GM23338 (cell line): Measurements from ENCODE around the gene OR6V1. TPM values are rescaled to one million over a fixed set of nuclear protein-coding genes. Genes with fewer than 3 reads are reported as not detected.

ENCODE experiments used
- ATAC-seq: fragments of 200-7000 bp; cut with Tn5 transposase; 3 replicates; pipeline ENCODE4 v1.9.1; 2020
- DNase-seq: peaks from one replicate; pipeline ENCODE4 v3.0.0-alpha.2; 2015; ENCODE audit warnings: low spot score
- H2AFZ ChIP-seq: fragments of 200-600 bp; sonication (generic); 2 replicates; pipeline ENCODE4 v1.8.0; 2016; ENCODE audit warnings: antibody characterized with exemption, mild to moderate bottlenecking, moderate library complexity
- H3F3A ChIP-seq: fragments of 200-600 bp; sonication (generic); replicated peaks from 2 replicates; pipeline ENCODE4 v1.8.0; 2017; ENCODE audit warnings: antibody characterized with exemption, mixed run types, low read depth
- H3K27ac ChIP-seq: fragments of 200-600 bp; sonication (generic); 2 replicates; pipeline ENCODE4 v1.6.1; 2016; ENCODE audit warnings: low read depth
- H3K27me3 ChIP-seq: fragments of 200-600 bp; sonication (generic); 2 replicates; pipeline ENCODE4 v1.8.0; 2016; ENCODE audit warnings: mild to moderate bottlenecking, mixed run types, moderate library complexity; ENCODE audit not compliant: insufficient read depth
- H3K36me3 ChIP-seq: fragments of 200-600 bp; sonication (generic); 2 replicates; pipeline ENCODE4 v1.8.0; 2016; ENCODE audit warnings: mild to moderate bottlenecking; ENCODE audit not compliant: insufficient read depth
- H3K4me1 ChIP-seq: fragments of 200-600 bp; sonication (generic); 2 replicates; pipeline ENCODE4 v1.8.0; 2016; ENCODE audit warnings: mild to moderate bottlenecking, moderate library complexity; ENCODE audit not compliant: insufficient read depth
- H3K4me2 ChIP-seq: fragments of 200-600 bp; sonication (generic); 2 replicates; pipeline ENCODE4 v1.7.1; 2017; ENCODE audit warnings: mixed run types
- H3K4me3 ChIP-seq: fragments of 200-600 bp; sonication (generic); 2 replicates; pipeline ENCODE4 v1.6.1; 2016; ENCODE audit warnings: mixed run types
- H3K79me2 ChIP-seq: fragments of 200-600 bp; sonication (generic); replicated peaks from 2 replicates; pipeline ENCODE4 v1.8.0; 2017; ENCODE audit warnings: mild to moderate bottlenecking; ENCODE audit not compliant: insufficient read depth
- H3K9me2 ChIP-seq: fragments of 200-600 bp; sonication (generic); 2 replicates; pipeline ENCODE4 v1.8.0; 2017; ENCODE audit not compliant: insufficient read depth
- H4K20me1 ChIP-seq: fragments of 200-600 bp; sonication (generic); replicated peaks from 2 replicates; pipeline ENCODE4 v1.8.0; 2017; ENCODE audit warnings: mild to moderate bottlenecking; ENCODE audit not compliant: insufficient read depth
- H3K27ac Mint-ChIP-seq: 2 replicates; pipeline ENCODE4 v1.8.0; 2020; ENCODE audit warnings: inconsistent platforms, mild to moderate bottlenecking, moderate library complexity, mixed read lengths
- H3K27me3 Mint-ChIP-seq: 3 replicates; pipeline ENCODE4 v1.8.0; 2022; ENCODE audit warnings: low read depth, mild to moderate bottlenecking, moderate library complexity, mixed read lengths, inconsistent platforms; ENCODE audit not compliant: insufficient read depth, poor library complexity
- H3K36me3 Mint-ChIP-seq: 3 replicates; pipeline ENCODE4 v1.8.0; 2021; ENCODE audit warnings: low read depth, mild to moderate bottlenecking, inconsistent platforms, moderate library complexity, mixed read lengths
- H3K4me1 Mint-ChIP-seq: 3 replicates; pipeline ENCODE4 v1.8.0; 2020; ENCODE audit warnings: mild to moderate bottlenecking, inconsistent platforms, mixed read lengths
- H3K4me3 Mint-ChIP-seq: 3 replicates; pipeline ENCODE4 v1.8.0; 2021; ENCODE audit warnings: moderate library complexity, mild to moderate bottlenecking, inconsistent platforms, mixed read lengths
- H3K9me3 Mint-ChIP-seq: 3 replicates; pipeline ENCODE4 v1.8.0; 2020; ENCODE audit warnings: moderate library complexity, mild to moderate bottlenecking, inconsistent platforms, mixed read lengths
- CREB1 ChIP-seq: fragments of 250-450 bp; sonication (Bioruptor Pico); IDR thresholded peaks from 2 replicates; pipeline ENCODE4 v1.5.0; 2020; ENCODE audit warnings: low read depth, mild to moderate bottlenecking, moderate library complexity
- EZH2phosphoT487 ChIP-seq: fragments of 200-600 bp; sonication (generic); IDR thresholded peaks from one replicate; pipeline ENCODE4 v1.8.1; 2018; ENCODE audit warnings: antibody characterized with exemption; ENCODE audit not compliant: unreplicated experiment
- NANOG ChIP-seq: IDR thresholded peaks from 2 replicates; pipeline ENCODE4 v1.6.1; 2016; ENCODE audit warnings: antibody characterized with exemption, borderline replicate concordance
- STAT1 ChIP-seq: IDR thresholded peaks from one replicate; pipeline ENCODE4 v1.6.1; 2016; ENCODE audit warnings: antibody characterized with exemption; ENCODE audit not compliant: unreplicated experiment
- ZNF114 ChIP-seq: fragments of 250-450 bp; sonication (Bioruptor Pico); IDR thresholded peaks from 2 replicates; pipeline ENCODE4 v1.5.0; 2020; ENCODE audit warnings: mild to moderate bottlenecking, moderate library complexity
- ZNF331 ChIP-seq: fragments of 250-450 bp; sonication (Bioruptor Pico); IDR thresholded peaks from 2 replicates; pipeline ENCODE4 v1.5.0; 2020; ENCODE audit warnings: low read depth, mild to moderate bottlenecking, moderate library complexity
- polyA plus RNA-seq: library from polyadenylated mRNA; unstranded; fragments of >200 nt; fragmentation: Nextera tagmentation; extraction: Ambion mirVana; gene quantifications from 2 replicates; pipeline ENCODE4 v1.2.1, GENCODE V29; 2016
- total RNA-seq: library from RNA; depleted of rRNA; stranded (reverse); fragments of >200 nt; shearing (Covaris generic); gene quantifications from 2 replicates; pipeline ENCODE4 v1.2.3, GENCODE V29; 2014
- TF ChIP-seq, protein P1 (sequence below): IDR thresholded peaks from 2 replicates; pipeline ENCODE4 v1.6.1; 2016; ENCODE audit warnings: antibody characterized with exemption
- TF ChIP-seq, protein P2 (sequence below), 2 experiments: fragments of 200-600 bp in 1 of 2; sonication (generic) in 1 of 2; conservative IDR thresholded peaks; 2 replicates each; pipeline versions ENCODE4 v1.5.1 to v1.6.1; 2016 to 2017; ENCODE audit warnings: antibody characterized with exemption in 2 of 2, low read depth in 2 of 2, mild to moderate bottlenecking in 2 of 2, moderate library complexity in 1 of 2
- TF ChIP-seq, protein P3 (sequence below): IDR thresholded peaks from one replicate; pipeline ENCODE4 v1.6.1; 2018; ENCODE audit warnings: antibody characterized with exemption; ENCODE audit not compliant: unreplicated experiment

The OR6V1 gene
- total and polyA plus RNA-seq, 2 experiments from 2014 or later = not detected

DNA sequence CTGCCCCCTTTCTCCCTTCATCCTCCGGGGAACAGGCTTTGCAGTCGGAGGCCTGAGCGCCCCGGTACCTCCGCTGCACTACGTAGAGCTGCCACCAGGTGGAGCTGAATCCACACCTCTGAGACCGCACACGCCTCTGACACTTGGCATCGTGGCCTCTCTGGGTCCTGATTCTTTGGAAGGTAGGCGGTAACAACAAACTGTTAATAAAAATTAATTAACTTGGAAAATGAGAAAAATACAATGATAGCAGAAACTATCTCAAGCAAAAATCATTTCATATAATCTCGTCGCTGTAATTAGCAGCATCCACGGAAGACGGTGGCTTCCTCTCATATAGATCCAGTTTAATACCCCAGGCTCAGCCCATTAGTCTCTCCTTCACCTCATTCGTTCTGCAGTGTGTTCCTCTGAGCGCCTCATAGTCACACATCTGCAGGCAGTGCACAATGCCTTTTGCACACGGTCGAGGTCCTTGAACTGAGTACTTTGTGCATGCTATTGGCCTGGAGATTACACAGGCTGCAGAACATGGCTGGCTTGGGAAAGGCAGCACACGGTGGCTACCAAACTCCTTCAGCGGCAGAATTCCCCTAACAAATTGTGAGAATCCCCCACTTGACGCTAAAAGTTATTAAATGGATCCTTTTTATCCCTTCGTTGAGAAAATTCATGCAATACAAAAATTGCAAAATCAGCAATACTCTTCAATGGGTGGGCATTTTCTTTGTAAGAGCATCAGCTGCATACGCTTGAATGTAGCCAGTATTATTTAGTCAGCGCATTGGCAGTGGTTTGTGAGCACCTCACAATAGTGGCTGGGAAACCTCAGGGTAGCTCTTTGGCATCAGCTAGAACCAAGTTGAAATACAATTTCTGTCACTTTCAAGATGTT lies 43.9 kb upstream of the OR6V1 start:
- peaks cover 3% of the 10 kb centered on the region for H3K27me3 Mint-ChIP-seq
- Histone ChIP-seq H4K20me1 (no peaks in the 10 kb centered on the region), H3K79me2 (no peaks in the 10 kb centered on the region), H3K4me3 (no peak overlapping the region), H3K27ac (no peak overlapping the region), H2AFZ (peak overlapping the region; percentile 8; the same call in 1 of the 2 replicates), H3K27me3 (no peaks in the 10 kb centered on the region), H3K9me2 (no peaks in the 10 kb centered on the region), H3K4me2 (no peak overlapping the region), H3K4me1 (no peaks in the 10 kb centered on the region), H3K36me3 (no peaks in the 10 kb centered on the region), H3F3A (no peaks in the 10 kb centered on the region)
- DNase-seq (peak; percentile 86), ATAC-seq (peak; percentile 97)
- H3K4me1 Mint-ChIP-seq = peaks cover 2% of the 10 kb centered on the region; the same call in 2 of the 3 replicates
- no peak overlapping the region for H3K27ac Mint-ChIP-seq
- no peak overlapping the region for H3K4me3 Mint-ChIP-seq
- TF ChIP-seq STAT1 (no peak), CREB1 (CRISPR knock-in tag) (0 out of 2 replicates have a peak, but pooled peaks have one; percentile 41)
- TF ChIP-seq, protein P1, sequence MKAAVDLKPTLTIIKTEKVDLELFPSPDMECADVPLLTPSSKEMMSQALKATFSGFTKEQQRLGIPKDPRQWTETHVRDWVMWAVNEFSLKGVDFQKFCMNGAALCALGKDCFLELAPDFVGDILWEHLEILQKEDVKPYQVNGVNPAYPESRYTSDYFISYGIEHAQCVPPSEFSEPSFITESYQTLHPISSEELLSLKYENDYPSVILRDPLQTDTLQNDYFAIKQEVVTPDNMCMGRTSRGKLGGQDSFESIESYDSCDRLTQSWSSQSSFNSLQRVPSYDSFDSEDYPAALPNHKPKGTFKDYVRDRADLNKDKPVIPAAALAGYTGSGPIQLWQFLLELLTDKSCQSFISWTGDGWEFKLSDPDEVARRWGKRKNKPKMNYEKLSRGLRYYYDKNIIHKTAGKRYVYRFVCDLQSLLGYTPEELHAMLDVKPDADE = no peak
- TF ChIP-seq, protein P2, sequence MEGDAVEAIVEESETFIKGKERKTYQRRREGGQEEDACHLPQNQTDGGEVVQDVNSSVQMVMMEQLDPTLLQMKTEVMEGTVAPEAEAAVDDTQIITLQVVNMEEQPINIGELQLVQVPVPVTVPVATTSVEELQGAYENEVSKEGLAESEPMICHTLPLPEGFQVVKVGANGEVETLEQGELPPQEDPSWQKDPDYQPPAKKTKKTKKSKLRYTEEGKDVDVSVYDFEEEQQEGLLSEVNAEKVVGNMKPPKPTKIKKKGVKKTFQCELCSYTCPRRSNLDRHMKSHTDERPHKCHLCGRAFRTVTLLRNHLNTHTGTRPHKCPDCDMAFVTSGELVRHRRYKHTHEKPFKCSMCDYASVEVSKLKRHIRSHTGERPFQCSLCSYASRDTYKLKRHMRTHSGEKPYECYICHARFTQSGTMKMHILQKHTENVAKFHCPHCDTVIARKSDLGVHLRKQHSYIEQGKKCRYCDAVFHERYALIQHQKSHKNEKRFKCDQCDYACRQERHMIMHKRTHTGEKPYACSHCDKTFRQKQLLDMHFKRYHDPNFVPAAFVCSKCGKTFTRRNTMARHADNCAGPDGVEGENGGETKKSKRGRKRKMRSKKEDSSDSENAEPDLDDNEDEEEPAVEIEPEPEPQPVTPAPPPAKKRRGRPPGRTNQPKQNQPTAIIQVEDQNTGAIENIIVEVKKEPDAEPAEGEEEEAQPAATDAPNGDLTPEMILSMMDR (conservative IDR thresholded peaks at IDR 0.05; ENCODE audit: low read depth in 2 of 2) = peak; percentile 95 to 99
- H3K9me3 Mint-ChIP-seq = peaks cover 2% of the 10 kb centered on the region; the same call in 1 of the 3 replicates
- H3K36me3 Mint-ChIP-seq = no peaks in the 10 kb centered on the region

DNA sequence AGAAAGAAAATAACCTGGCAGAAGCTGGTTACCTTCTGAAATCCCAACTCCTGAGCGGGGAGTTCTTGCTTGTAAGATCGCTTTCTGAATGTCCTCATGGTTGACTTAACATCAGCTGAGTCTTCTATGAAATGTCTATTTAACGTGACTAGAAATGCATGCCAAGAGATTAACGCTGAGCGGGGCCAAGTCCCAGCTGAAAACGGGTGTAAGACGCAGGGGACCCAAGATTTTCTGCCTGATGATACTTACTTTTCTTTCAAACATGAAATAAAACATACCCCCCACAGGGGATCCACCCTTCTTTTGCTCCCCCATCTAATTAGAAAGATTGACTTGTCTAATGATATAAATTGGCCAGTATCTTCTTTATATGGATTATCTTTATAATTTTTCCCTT lies 40.1 kb upstream of the OR6V1 start:
- ATAC-seq (no peak), DNase-seq (no peak)
- Histone ChIP-seq H2AFZ (no peak overlapping the region), H3K36me3 (no peaks in the 10 kb centered on the region), H3K4me2 (no peak overlapping the region), H3K27ac (no peak overlapping the region), H3K27me3 (no peaks in the 10 kb centered on the region), H3K4me3 (no peak overlapping the region), H3K79me2 (no peaks in the 10 kb centered on the region), H3K4me1 (no peaks in the 10 kb centered on the region), H3K9me2 (no peaks in the 10 kb centered on the region), H3F3A (no peaks in the 10 kb centered on the region), H4K20me1 (no peaks in the 10 kb centered on the region)
- H3K4me3 Mint-ChIP-seq = no peak overlapping the region
- peaks cover 3% of the 10 kb centered on the region for H3K27me3 Mint-ChIP-seq
- H3K9me3 Mint-ChIP-seq = no peaks in the 10 kb centered on the region
- TF ChIP-seq EZH2phosphoT487 (no peak), NANOG (no peak), STAT1 (no peak), ZNF114 (CRISPR knock-in tag) (no peak), CREB1 (CRISPR knock-in tag) (no peak), ZNF331 (CRISPR knock-in tag) (no peak)
- TF ChIP-seq, protein P3, sequence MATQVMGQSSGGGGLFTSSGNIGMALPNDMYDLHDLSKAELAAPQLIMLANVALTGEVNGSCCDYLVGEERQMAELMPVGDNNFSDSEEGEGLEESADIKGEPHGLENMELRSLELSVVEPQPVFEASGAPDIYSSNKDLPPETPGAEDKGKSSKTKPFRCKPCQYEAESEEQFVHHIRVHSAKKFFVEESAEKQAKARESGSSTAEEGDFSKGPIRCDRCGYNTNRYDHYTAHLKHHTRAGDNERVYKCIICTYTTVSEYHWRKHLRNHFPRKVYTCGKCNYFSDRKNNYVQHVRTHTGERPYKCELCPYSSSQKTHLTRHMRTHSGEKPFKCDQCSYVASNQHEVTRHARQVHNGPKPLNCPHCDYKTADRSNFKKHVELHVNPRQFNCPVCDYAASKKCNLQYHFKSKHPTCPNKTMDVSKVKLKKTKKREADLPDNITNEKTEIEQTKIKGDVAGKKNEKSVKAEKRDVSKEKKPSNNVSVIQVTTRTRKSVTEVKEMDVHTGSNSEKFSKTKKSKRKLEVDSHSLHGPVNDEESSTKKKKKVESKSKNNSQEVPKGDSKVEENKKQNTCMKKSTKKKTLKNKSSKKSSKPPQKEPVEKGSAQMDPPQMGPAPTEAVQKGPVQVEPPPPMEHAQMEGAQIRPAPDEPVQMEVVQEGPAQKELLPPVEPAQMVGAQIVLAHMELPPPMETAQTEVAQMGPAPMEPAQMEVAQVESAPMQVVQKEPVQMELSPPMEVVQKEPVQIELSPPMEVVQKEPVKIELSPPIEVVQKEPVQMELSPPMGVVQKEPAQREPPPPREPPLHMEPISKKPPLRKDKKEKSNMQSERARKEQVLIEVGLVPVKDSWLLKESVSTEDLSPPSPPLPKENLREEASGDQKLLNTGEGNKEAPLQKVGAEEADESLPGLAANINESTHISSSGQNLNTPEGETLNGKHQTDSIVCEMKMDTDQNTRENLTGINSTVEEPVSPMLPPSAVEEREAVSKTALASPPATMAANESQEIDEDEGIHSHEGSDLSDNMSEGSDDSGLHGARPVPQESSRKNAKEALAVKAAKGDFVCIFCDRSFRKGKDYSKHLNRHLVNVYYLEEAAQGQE = no peak
- TF ChIP-seq, protein P2 (conservative IDR thresholded peaks at IDR 0.05; ENCODE audit: low read depth in 2 of 2) = no peak
- no peaks in the 10 kb centered on the region for H3K36me3 Mint-ChIP-seq
- H3K27ac Mint-ChIP-seq = no peak overlapping the region
- H3K4me1 Mint-ChIP-seq = peaks cover 2% of the 10 kb centered on the region; the same call in 2 of the 3 replicates
